Upper lobe of right lung (tissue), 1 donor: ENCODE measurements around the gene JARID2. TPM values are rescaled to one million over a fixed set of nuclear protein-coding genes. Genes with fewer than 3 reads are reported as not detected.

Source experiments
- ATAC-seq: fragments of 200-7000 bp; cut with Tn5 transposase; one replicate; pipeline ENCODE4 v1.9.1; 2020; ENCODE audit warnings: mild to moderate bottlenecking, moderate library complexity
- DNase-seq: peaks from one replicate; pipeline ENCODE4 v3.0.0-alpha.2; 2020
- H3K27ac ChIP-seq: fragments of 200-600 bp; one replicate; pipeline ENCODE4 v1.8.0; 2022
- H3K27me3 ChIP-seq: fragments of 200-600 bp; one replicate; pipeline ENCODE4 v1.8.0; 2022; ENCODE audit warnings: mild to moderate bottlenecking
- H3K36me3 ChIP-seq: fragments of 200-600 bp; one replicate; pipeline ENCODE4 v1.8.0; 2022
- H3K4me1 ChIP-seq: fragments of 200-600 bp; one replicate; pipeline ENCODE4 v1.8.0; 2022
- H3K4me3 ChIP-seq: fragments of 200-600 bp; one replicate; pipeline ENCODE4 v1.8.0; 2022; ENCODE audit warnings: mild to moderate bottlenecking
- H3K9me3 ChIP-seq: fragments of 200-600 bp; one replicate; pipeline ENCODE4 v1.8.0; 2022
- intact Hi-C: fragments of 100-400 bp; cut with DNase I; formaldehyde crosslinking; loops from one replicate; pipeline ENCODE4 v1.11.0; 2022
- total RNA-seq: library from RNA; stranded (reverse); fragmentation: NEBNext Ultra II Directional; extraction: Animal tissue kit (Norgen Biotek cat#: 25700); gene quantifications from one replicate; pipeline ENCODE4 v1.2.1, GENCODE V29; 2021
- TF ChIP-seq, protein P1 (sequence below): fragments of 200-600 bp; IDR thresholded peaks from one replicate; pipeline ENCODE4 v1.8.0; 2022; ENCODE audit warnings: antibody characterized with exemption
- donor health status: DM: no; HTN: yes; CAD: no; lungs with severe emphysema.

JARID2 gene
- total RNA-seq, 1 donor from 2014 or later: 15.1 TPM

- no peaks in the 10 kb centered on the region for H3K36me3 ChIP-seq
- H3K4me3 ChIP-seq: no peak overlapping the region
- H3K27me3 ChIP-seq: no peaks in the 10 kb centered on the region
- intact Hi-C loops: no loop called here
- H3K9me3 ChIP-seq: no peaks in the 10 kb centered on the region
- H3K4me1 ChIP-seq: peaks cover 9% of the 10 kb centered on the region
- H3K27ac ChIP-seq: no peak overlapping the region
- no peak for DNase-seq
- TF ChIP-seq, protein P1, sequence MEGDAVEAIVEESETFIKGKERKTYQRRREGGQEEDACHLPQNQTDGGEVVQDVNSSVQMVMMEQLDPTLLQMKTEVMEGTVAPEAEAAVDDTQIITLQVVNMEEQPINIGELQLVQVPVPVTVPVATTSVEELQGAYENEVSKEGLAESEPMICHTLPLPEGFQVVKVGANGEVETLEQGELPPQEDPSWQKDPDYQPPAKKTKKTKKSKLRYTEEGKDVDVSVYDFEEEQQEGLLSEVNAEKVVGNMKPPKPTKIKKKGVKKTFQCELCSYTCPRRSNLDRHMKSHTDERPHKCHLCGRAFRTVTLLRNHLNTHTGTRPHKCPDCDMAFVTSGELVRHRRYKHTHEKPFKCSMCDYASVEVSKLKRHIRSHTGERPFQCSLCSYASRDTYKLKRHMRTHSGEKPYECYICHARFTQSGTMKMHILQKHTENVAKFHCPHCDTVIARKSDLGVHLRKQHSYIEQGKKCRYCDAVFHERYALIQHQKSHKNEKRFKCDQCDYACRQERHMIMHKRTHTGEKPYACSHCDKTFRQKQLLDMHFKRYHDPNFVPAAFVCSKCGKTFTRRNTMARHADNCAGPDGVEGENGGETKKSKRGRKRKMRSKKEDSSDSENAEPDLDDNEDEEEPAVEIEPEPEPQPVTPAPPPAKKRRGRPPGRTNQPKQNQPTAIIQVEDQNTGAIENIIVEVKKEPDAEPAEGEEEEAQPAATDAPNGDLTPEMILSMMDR: no peak
- no peak for ATAC-seq
These were observed 162.9 kb downstream of the JARID2 start for GRCh38 chr6:15408758-15409157.

- intact Hi-C loops: no loop called here
- Histone ChIP-seq H3K4me1 (peaks cover 9% of the 10 kb centered on the region), H3K36me3 (no peaks in the 10 kb centered on the region), H3K9me3 (no peaks in the 10 kb centered on the region), H3K27me3 (no peaks in the 10 kb centered on the region), H3K27ac (no peak overlapping the region), H3K4me3 (no peak overlapping the region)
- TF ChIP-seq, protein P1: no peak
- DNase-seq: no peak
- peak; percentile 36 for ATAC-seq
These were observed 163.6 kb downstream of the JARID2 start for GRCh38 chr6:15409301-15410125.

DNA sequence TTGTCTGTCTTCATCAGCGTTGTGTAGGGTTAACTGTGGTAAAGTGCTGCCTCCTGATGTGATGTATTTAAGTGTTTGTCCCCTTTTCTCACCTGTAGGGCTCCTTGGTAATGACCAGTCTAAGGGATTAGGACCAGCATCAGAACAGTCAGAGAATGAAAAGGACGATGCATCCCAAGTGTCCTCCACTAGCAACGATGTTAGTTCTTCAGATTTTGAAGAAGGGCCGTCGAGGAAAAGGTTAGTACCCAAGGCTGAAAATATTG lies 164.2 kb downstream of the JARID2 start:
- no peak overlapping the region for H3K4me3 ChIP-seq
- no peaks in the 10 kb centered on the region for H3K36me3 ChIP-seq
- DNase-seq (no peak), ATAC-seq (no peak)
- no peaks in the 10 kb centered on the region for H3K27me3 ChIP-seq
- intact Hi-C loops: no loop called here
- H3K27ac ChIP-seq: no peak overlapping the region
- TF ChIP-seq, protein P1: no peak
- peaks cover 9% of the 10 kb centered on the region for H3K4me1 ChIP-seq
- H3K9me3 ChIP-seq: no peaks in the 10 kb centered on the region

GRCh38 chr6:15410752-15411151 lies 164.9 kb downstream of the JARID2 start:
- ATAC-seq: no peak

GRCh38 chr6:15411766-15412165 lies 165.9 kb downstream of the JARID2 start:
- TF ChIP-seq, protein P1: no peak
- Histone ChIP-seq H3K4me3 (no peak overlapping the region), H3K27me3 (no peaks in the 10 kb centered on the region), H3K36me3 (no peaks in the 10 kb centered on the region), H3K9me3 (no peaks in the 10 kb centered on the region), H3K27ac (no peak overlapping the region), H3K4me1 (peaks cover 9% of the 10 kb centered on the region)
- intact Hi-C loops: no loop called here
- DNase-seq (no peak), ATAC-seq (no peak)

More at GRCh38 chr6:15410752-15411151, 164.9 kb downstream of the JARID2 start:
- no peaks in the 10 kb centered on the region for H3K27me3 ChIP-seq
- H3K36me3 ChIP-seq: no peaks in the 10 kb centered on the region
- intact Hi-C loops: no loop called here
- DNase-seq: no peak
- no peak overlapping the region for H3K27ac ChIP-seq
- H3K4me1 ChIP-seq: peaks cover 9% of the 10 kb centered on the region
- no peak overlapping the region for H3K4me3 ChIP-seq
- no peaks in the 10 kb centered on the region for H3K9me3 ChIP-seq
- TF ChIP-seq, protein P1: no peak
